ENCODE data around the gene MGRN1. TPM values are rescaled to one million over a fixed set of nuclear protein-coding genes. Genes with fewer than 3 reads are reported as not detected.

MGRN1 gene
- total RNA-seq, 4 donors from 2014 or later: 49.1 to 127 (median 79.5) TPM

DNA sequence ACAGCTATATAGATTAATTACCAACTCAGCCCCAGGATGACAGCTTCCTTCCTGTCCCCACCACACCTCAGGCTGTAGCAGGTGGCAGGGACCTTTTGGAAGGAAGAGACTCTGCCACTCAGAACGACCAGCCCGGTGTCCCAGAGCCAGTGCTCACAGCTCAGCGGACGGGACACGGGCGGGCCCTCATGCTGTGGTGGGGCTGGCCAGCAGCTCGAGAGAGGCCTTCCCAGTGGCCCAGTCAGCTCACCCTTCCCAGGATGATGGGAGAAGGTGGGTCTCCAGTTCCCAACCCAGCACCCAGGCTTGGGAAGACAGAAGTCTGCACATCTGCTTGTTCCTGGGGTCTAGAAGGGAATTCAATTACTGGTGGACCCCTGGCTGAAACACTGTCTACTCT, 79.3 kb downstream of the MGRN1 start:
- Histone ChIP-seq H3K27me3 (no peaks in the 10 kb centered on the region), H3K36me3 (peaks cover 0 to 16% (median 3%) of the 10 kb centered on the region in 4 donors), H3K4me3 (no peak overlapping the region), H3K4me1 (peaks cover 0 to 18% (median 18%) of the 10 kb centered on the region in 4 donors), H3K27ac (no peak overlapping the region), H3K9me3 (no peaks in the 10 kb centered on the region)
- no peak for DNase-seq
- no peak for TF ChIP-seq POLR2A (IDR thresholded peaks at IDR 0.05)
- TF ChIP-seq, protein P1, sequence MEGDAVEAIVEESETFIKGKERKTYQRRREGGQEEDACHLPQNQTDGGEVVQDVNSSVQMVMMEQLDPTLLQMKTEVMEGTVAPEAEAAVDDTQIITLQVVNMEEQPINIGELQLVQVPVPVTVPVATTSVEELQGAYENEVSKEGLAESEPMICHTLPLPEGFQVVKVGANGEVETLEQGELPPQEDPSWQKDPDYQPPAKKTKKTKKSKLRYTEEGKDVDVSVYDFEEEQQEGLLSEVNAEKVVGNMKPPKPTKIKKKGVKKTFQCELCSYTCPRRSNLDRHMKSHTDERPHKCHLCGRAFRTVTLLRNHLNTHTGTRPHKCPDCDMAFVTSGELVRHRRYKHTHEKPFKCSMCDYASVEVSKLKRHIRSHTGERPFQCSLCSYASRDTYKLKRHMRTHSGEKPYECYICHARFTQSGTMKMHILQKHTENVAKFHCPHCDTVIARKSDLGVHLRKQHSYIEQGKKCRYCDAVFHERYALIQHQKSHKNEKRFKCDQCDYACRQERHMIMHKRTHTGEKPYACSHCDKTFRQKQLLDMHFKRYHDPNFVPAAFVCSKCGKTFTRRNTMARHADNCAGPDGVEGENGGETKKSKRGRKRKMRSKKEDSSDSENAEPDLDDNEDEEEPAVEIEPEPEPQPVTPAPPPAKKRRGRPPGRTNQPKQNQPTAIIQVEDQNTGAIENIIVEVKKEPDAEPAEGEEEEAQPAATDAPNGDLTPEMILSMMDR (IDR thresholded peaks at IDR 0.05): no peak
- TF ChIP-seq POLR2AphosphoS5 (IDR thresholded peaks at IDR 0.05): no peak
- TF ChIP-seq EP300 (IDR thresholded peaks at IDR 0.05; ENCODE audit: low read depth): no peak
- WGBS, 2 donors (ENCODE audit: low coverage in 1 of 2): 76% methylated on average over 7 of the region's 7 CpGs; no CpG with 5 or more reads in 1 of the 2 donors
- intact Hi-C loops (cut with DNase I; ENCODE audit: low total_unique reads) (no loop called here), in situ Hi-C loops (cut with MboI; ENCODE audit: low pct_ligation_motif_present in 1 of 4, low pct_unique_long_range_greater_than_20kb in 1 of 4, low sequenced_read_pairs in 3 of 4) (no loop called here)

DNA sequence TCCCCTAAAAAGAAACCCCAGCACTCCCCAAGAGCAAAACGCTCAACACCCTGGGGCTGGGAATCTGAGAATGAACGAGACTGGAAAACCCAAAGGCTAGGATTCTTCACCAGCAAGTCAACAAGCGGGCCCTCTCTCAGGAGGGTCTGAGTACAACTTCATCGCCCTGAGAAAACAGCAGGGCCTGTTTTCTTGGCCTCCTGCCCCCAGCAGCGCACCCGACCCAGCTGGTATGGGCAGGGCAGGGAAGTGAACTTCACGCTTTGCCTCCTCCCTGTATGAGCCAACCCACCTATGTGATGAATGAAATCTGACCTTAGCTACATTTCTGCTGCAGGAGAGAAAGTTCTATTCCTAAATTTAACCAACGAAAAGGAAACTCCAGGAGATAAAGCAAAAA, 79.9 kb downstream of the MGRN1 start:
- Histone ChIP-seq H3K36me3 (peaks cover 0 to 17% (median 3%) of the 10 kb centered on the region in 4 donors), H3K27ac (no peak overlapping the region), H3K9me3 (no peaks in the 10 kb centered on the region), H3K4me1 (peaks cover 0 to 18% (median 18%) of the 10 kb centered on the region in 4 donors), H3K4me3 (no peak overlapping the region), H3K27me3 (no peaks in the 10 kb centered on the region)
- TF ChIP-seq POLR2AphosphoS5 (IDR thresholded peaks at IDR 0.05) (no peak), POLR2A (IDR thresholded peaks at IDR 0.05) (no peak), EP300 (IDR thresholded peaks at IDR 0.05; ENCODE audit: low read depth) (no peak)
- TF ChIP-seq, protein P1 (IDR thresholded peaks at IDR 0.05): no peak
- 88 to 90% methylated on average over 2 to 8 of the region's 8 CpGs for WGBS, 2 donors (ENCODE audit: low coverage in 1 of 2)
- intact Hi-C loops (cut with DNase I; ENCODE audit: low total_unique reads) (no loop called here), in situ Hi-C loops (cut with MboI; ENCODE audit: low pct_ligation_motif_present in 1 of 4, low pct_unique_long_range_greater_than_20kb in 1 of 4, low sequenced_read_pairs in 3 of 4) (no loop called here)
- DNase-seq: no peak

DNA sequence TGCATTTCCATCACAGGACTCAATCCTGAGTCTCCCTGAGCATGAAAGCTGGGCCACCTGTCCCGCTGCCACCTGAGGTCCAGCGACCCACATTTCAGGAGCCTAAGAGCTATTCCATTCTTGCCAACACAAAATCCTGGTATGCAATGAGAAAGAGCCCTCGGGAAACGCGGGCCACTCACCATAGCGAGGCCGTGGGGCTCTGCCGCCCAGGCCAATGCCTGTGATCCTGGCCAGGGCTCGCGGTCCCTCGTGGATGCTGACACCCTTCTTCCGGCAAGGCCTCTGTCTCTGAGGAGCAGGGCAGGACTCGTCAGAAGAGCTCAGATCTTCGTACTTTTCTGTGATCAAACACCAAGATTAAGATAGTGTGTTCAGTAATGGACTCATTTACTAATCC, 80.3 kb downstream of the MGRN1 start:
- Histone ChIP-seq H3K27me3 (no peaks in the 10 kb centered on the region), H3K9me3 (no peaks in the 10 kb centered on the region), H3K4me1 (peaks cover 0 to 18% (median 18%) of the 10 kb centered on the region in 4 donors), H3K4me3 (no peak overlapping the region), H3K27ac (no peak overlapping the region), H3K36me3 (peaks cover 0 to 20% (median 3%) of the 10 kb centered on the region in 4 donors)
- intact Hi-C loops (cut with DNase I; ENCODE audit: low total_unique reads) (no loop called here), in situ Hi-C loops (cut with MboI; ENCODE audit: low pct_ligation_motif_present in 1 of 4, low pct_unique_long_range_greater_than_20kb in 1 of 4, low sequenced_read_pairs in 3 of 4) (no loop called here)
- WGBS, 2 donors (ENCODE audit: low coverage in 1 of 2): 96% methylated on average over 14 of the region's 14 CpGs; no CpG with 5 or more reads in 1 of the 2 donors
- DNase-seq: no peak
- TF ChIP-seq, protein P1 (IDR thresholded peaks at IDR 0.05): no peak

DNA sequence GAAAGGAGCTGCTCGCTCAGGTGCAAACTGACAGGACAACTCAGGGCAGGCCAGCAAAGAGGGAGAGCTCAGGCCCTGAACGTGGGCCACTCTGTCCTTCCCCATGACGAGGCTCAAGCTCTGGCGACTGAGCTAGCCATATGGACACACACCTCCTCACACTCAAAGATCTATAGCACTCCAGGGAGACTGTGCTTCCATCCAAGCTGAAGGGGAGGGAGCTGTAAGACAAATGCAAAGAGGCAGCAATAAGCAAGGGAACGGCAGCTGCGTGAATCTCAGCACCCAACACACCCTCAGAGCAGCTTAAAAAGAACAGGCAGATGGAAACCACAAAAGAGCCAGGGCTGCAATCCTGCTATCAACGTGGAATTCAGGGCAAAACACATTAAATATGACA, 82.2 kb downstream of the MGRN1 start:
- Histone ChIP-seq H3K4me3 (no peak overlapping the region), H3K36me3 (peaks cover 0 to 20% (median 4%) of the 10 kb centered on the region in 4 donors), H3K27me3 (no peaks in the 10 kb centered on the region), H3K27ac (no peak overlapping the region), H3K9me3 (no peaks in the 10 kb centered on the region), H3K4me1 (peaks cover 0 to 11% (median 8%) of the 10 kb centered on the region in 4 donors)
- TF ChIP-seq POLR2A (IDR thresholded peaks at IDR 0.05): no peak
- TF ChIP-seq POLR2AphosphoS5 (IDR thresholded peaks at IDR 0.05): no peak
- TF ChIP-seq, protein P1 (IDR thresholded peaks at IDR 0.05): no peak
- no peak for TF ChIP-seq EP300 (IDR thresholded peaks at IDR 0.05; ENCODE audit: low read depth)
- WGBS, 2 donors (ENCODE audit: low coverage in 1 of 2): 86 to 93% methylated on average over 3 to 7 of the region's 7 CpGs
- DNase-seq: no peak
- intact Hi-C loops (cut with DNase I; ENCODE audit: low total_unique reads): no loop called here
- in situ Hi-C loops (cut with MboI; ENCODE audit: low pct_ligation_motif_present in 1 of 4, low pct_unique_long_range_greater_than_20kb in 1 of 4, low sequenced_read_pairs in 3 of 4): no loop called here
